DMS53 treated with DMSO at 0.1 percent for 48 hours (cell line): Measurements from ENCODE around the gene SFMBT2.

Experiments used
- DNase-seq: peaks from one replicate; lab custom pipeline; 2025; ENCODE audit not compliant: unreplicated experiment; lab: John Stamatoyannopoulos, UW

The SFMBT2 gene

DNA sequence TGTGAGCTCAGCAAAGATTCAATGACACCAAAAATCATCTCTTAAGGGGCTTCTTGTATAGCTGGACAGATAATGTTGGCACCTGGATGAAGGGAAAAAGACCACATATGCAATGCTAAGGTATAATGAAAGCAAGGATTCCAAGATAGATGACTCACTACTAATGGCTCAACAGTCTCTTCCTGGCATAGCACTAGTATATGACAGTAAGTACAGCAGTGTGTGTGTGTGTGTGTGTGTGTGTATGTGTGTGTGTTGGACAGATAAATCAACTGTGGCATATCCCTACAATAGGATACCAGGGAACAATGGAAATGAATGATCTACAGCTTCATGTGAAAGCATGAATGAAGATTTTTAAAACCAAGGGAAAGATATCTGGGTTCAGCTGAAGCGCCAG is 257.1 kb downstream of the SFMBT2 start:
- DNase-seq = no peak

DNA sequence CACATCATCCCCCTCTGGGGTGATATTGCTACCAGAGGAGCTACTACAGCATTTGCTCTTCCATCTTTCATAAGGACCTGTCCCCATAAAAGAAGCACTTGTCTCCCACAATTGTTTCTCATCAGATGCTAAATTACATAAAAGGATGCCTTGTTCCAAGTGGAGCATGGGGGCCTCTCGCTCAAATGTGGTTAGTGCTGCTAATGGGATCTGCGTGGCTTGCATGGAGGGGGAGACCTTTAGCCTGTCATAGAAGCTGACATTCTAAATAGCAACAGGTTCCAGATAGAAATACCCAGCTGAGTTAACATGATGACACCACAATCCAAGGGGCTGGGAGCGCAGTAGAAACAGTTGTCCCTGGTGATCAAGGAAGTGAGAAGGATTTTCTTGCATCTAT is 257.9 kb downstream of the SFMBT2 start:
- DNase-seq = no peak

DNA sequence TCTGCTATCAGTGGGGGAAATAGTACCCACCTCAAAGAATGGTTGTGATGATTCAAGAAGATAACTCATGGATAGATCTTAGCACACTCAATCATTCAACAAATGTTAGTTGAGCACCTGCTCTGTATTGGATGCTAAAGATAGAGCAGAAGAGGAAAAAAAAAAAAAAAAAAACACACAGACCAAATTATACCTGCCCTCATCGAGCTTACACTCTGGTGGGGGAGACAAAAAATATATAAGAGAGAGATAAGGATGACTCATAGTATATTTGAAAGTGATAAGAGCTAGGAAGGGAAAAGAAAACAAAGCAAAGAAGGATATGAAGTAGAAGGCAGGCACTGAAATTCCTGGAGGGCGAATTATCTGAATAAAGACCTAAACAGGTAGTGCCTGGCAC is 258.5 kb downstream of the SFMBT2 start:
- DNase-seq = no peak

DNA sequence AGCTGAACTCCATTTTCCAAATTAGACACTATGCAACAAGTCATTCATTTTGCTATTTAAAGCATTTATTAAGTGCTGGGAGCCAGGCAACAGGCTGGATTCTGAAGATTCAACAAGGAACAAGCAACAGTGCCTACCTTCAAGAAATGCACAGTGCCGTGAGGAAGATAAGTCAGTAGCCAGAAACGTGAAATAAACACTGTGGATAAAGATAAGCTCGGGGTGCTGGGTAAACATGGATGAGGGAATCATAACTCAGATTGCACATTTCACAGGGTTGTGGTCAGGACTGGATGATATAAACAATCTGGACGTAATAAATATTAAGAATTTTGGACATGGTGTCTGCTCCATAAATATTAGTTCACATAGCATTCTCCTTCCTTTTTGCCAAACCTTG is 259.3 kb downstream of the SFMBT2 start:
- DNase-seq = no peak

DNA sequence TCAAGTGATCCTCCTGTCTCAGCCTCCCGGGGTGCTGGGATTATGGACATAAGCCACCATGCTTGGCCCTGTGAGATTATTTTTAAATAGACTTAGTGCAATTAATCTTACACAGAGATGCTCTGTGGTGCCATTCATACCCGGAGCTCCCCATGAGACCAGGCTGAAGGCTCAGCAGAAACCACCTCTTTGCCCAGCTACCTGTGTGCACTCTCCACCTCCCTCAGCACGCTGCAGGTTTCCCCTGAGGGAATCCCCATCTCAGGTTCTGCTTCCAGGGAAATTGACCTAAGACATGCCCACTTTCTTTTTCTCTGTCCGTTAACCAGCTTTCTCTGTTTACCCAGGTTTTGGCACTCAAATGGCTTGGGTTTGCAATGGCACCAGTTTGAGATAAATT is 260.5 kb downstream of the SFMBT2 start:
- no peak for DNase-seq

DNA sequence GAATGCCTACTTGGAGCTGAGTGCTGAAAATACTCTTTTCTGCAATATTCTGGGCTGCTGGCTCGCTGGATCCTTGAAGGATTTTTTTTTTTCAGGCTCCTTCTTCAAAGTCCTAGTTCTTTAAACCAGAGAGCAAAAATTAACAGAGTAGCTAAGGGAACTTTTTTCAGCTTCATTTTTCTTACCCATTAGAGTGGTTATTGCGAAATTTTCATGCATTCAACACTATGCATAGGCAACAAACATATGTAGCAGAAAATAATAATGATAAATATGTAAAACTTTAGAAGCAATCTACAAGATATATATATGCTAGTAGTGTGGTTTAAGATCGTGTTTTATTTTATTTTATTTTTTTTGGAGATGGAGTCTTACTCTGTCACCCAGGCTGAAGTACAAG is 264.6 kb downstream of the SFMBT2 start:
- DNase-seq = no peak

DNA sequence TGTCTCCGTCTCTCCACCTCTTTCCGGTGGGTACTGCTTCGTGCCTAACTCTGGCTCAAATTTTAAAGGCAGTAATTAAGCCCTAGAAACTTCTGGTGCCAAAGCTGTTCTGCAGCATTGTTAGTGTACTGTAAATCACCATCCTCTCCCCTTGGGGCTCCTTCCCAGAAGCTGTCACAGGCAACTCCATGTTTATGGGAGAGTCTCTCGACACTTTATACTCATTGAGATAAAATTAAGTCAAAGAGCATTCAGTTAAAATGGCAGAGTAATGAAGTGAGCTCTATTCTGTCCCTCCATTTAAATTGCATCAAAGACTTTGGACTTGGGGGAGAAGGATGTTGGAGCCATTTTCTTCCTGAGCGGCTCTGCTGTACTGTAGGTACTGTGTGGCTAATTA is 274.8 kb downstream of the SFMBT2 start:
- no peak for DNase-seq

DNA sequence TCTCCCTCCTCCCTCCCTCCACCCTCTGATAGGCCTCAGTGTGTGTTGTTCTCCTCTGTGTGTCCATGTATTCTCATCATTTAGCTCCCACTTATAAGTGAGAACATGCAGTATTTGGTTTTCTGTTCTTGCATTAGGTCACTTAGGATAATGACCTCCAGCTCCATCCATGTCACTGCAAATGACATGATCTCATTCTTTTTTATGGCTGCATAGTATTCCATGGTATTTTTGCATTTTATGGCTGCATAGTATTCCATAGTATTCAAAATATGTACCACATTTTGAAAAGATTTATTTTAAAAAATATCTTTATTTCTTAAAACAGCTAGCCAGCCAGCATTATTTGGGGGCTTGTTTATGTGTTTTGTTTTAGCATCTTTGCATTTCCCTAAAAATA is 275.6 kb downstream of the SFMBT2 start:
- no peak for DNase-seq

DNA sequence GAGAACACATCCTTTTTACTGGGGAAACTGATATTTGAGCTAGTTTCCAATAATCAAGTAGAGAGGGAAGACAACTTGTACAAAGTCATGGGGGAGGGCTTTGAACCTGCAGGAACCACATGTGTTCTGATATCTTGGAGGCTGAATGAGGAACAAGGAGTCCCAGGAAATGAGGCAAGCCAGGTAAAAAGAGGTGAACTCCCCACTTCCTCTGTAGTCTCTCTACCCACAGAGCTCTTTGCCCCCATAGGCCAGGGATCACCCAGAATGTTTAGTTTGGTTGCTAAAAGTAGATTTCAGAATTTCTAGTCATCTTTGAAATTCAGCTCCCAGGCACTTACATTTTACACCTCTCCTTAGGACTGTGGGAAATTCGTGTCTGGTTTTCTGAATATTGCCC is 276.4 kb downstream of the SFMBT2 start:
- no peak for DNase-seq

DNA sequence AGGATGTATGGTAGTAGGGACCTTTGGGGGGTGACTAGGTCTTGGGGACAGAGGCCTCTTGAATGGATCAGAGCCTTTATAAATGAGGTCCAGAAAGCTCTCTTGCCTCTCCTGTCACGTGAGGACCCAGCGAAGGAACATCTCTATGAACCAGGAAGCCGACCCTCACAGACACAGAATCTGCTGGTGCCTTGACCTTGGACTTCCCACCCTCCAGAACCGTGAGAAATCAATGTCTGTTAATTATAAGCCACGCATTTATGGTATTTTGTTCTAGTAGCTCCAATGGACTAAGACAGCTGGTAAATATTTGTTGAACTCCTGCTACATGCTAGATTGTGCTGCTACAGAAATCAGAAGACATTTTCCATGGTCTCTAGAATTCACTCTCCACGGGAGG is 276.9 kb downstream of the SFMBT2 start:
- no peak for DNase-seq

DNA sequence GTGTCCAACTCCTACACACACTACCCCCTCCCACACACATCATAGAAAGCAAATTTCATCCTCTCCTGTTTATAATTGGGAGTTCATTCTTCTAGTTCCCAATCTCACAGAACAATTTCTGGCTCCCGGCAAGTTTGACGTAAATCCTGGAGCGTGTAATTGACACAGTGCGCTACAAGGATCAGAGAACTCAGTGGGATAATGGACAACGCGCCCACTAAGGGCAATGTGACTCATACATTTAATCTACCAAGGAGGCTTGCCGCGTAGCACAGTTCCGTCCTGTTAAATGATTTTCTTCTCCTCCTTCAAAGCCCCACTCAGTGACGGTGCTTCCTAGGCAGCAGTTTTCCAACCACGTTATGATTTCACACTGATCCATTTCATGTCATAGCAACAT is 277.6 kb downstream of the SFMBT2 start:
- no peak for DNase-seq

DNA sequence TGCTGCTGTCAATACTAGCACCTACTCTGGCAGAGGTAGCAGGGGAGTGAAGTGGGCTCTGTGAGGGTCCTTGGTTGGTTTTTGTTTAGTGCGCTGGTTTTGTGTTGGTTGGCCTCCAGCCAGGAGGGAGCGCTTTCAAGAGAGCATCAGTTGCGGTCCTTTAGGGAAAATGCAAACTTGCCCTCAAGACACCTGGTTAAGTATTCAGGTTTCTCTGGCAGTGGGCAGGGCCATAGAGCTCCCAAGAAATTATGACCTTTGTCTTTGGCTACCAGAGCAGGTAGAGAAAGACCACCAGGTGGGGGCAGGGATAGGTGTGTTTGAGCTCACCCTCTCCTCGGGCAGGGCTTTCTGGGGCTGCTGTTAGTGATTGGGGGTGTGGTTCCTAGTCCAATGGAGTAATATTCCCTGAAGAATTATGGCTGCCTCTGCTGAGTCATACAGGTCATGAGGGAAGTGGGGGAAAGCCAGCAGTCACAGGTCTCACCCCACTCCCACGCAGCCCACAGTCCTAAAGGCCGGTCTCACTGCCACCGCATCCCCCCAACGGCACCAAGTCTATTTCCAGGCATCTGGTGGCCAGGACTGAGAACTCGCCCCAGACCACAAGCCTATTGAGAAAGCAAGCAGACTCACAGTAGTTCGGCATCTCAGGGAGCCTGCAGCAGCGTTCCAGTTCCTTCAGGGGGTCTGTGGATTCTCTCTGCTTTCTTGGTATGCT is 280.5 kb downstream of the SFMBT2 start:
- DNase-seq = no peak

DNA sequence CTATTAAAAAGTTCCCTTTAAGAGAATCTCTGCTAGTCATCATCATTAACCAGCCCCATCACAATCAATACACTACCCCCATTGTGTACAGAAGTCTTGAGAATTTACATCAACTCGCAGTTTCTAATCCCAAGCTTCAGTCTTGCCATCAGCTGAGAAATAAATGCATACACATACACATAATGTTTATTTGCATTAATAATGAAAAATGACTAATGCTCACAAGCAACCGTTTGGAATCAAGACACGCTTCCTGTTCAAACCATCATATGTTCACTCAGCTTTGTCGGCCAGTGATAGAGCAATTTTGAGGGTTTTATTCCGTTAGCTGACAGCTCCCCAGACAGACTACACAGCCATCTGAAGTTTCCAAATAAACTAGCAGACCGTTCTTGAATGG is 287.1 kb downstream of the SFMBT2 start:
- no peak for DNase-seq

DNA sequence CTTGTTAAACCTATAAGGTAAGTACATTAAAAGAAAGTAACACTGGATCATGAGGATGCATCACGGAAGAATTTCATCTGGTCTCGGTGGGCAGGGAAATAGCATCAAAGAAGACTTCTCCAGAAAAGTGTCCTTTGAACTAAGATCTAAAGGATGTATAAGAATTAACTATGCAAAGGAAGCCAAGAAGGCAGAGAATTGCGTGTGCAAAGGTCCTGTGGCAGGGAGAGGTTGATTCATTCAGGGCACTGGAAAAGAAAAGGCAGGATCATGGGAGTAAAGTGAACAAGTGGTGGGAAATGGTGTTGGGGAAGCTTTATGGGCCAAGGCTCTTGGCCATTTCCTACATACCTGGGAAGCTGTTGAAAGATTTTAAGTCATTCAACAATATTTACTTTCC is 288.3 kb downstream of the SFMBT2 start:
- no peak for DNase-seq

DNA sequence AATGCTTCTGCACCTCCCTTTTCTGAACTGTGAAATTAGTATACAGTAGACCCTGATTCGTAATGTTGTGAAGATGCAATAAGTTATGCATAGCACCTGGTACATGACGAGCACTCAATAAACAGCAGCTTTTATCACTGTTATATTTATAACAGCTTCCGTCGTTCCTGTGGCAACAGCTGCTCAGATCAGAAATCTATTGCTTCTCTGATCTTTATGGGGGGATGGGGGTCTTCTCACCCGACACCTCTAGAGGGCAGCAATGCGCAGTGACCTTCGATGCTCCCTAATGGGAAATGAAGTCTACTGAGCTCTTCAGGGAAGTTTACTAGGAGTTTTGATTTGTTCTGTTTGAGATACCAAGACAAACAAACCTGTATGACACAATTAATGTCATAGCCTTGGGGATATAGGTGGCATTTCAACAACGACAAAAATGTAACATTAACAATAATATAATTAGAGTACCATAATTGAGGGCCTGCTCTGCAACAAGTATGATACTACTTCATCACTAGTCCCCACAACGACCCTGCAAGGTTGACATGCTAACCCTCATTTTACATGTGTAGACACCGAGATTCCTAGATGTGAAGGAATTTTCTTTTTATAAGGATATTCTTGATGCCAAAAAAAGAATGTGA is 289.6 kb downstream of the SFMBT2 start:
- no peak for DNase-seq

DNA sequence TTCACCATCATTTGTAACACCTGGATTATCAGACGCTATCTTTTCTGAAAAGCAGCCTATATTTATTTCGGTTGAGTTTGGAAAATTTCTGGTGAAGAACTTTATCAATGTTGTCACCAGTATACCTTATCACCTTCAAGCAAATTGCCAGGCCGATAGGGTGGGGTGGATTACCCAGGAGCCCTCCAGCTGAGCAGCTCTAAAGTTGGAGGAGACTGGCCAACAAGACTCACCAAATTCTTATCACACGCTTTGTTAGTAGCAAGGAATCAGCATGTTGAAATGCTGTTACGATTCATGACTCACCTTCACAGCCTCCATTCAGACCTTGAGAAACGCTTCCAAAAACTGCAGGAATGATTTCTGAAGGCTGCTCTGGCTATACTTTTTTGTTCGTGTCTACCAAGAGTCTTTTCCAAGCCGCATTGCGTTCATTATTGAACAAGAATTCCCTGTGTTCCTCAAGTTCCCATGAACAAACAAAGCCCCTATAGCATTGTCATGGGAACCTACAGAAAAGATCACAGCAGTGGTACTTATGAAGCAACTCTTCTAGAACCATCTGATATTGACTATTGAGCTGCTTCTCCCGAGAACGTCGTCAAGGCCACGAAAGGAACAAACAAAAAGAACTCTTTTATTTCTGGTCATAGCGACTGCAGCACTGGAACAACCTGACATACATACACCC is 291.4 kb downstream of the SFMBT2 start:
- no peak for DNase-seq

DNA sequence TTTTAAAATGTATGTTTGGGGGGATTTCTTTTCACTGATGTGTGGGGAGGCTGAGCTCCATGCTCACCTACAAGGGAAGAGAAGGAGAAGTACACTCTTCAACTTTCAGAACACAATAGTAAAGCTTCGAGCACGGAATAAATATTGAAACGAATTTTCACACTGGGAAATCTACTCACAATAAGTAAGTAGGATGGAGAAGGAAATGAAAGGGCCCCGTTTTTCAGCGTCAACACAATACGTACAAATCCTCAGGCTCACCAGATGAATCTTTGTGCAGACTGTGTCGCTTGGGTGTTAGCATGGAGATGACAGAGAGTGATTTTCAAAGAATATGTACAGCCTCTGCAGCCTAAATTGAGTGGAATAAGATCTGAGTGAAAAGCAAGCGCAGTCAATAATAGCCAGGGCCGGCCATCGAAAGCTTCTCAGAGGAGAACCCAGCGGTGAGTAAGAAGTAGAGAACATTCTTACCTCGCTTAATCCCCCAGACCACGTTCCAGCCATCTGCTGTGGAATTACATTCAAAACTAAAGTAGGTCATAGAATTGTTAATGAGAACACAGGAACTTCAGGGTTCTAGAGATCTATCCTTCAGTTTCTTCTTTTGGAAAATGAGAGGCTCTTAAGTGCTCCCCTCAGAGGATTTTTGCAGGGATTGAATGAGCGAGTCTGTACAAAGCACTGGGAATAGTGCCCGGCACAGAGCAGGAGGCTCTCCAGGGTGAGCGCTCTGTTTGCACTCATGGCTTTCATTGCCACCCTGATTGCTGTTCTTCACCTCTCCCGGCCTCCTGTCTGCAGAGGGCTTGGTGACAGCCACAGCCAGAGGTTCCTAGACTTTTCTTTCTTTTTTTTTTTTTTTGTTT is 292.8 kb downstream of the SFMBT2 start:
- DNase-seq = no peak

DNA sequence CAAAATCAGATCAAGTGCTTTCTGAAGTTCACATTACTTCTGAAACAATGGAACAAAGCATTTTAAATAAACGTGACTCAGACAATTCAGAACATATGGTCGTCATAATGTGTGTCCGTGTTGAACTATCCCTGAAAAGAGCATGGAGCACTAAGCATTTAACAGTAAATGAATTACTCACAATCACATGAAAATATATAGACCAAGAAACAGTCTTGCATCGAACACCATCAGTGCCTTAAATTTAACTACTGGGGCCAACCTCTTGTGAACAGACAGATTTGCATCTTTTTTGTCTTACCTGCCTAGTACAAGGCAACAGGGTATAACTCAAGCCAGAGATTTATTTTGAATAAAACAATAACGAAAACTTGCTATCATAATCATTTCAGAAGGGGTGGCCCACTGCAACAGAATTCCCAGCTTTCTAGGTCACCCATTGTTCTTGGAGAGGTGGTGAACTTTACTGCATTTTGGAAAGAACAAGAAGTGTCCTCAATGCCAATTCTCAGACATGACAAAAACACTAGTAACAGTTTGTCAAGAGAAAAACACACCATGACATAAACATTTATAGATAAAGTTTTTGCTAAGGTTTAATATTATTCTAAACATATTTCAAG is 293.5 kb downstream of the SFMBT2 start:
- no peak for DNase-seq

DNA sequence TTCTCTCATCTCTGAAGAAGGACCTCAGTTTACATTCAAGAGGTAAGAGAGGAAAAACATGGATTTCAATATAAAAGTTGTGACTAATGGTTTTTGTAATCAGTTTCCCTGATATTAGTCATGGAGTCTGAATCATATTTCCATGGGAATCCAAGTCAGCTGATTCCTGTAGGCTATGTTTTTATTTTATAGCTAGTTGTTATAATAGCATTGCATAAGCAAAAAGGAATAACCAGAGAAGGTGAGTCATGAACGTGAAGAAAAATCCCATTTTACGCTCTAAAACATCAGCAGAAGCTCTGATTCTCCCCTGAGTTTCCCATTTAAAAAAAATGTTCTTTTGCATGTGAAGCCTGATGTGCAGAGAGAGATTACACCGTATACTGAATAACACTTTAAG is 299.3 kb downstream of the SFMBT2 start:
- no peak for DNase-seq

DNA sequence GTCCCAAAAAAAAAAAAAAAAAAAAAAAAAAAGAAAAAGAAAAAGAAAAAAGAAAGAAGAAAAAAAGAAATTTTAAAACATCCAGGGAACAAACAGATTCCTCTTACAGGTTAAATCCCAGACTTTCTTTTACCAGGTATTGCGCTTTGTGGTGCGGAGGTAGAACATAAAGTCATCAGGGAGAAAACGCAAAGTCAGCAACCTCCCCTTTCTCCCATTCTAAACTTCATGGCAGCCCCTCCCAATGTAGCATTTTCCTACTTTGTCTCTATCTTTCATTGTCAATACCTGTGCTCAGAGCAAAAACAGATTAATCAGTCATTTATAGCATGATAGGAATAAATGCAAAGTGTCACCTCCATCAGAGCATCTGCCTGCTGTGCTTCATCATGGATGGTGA is 299.7 kb downstream of the SFMBT2 start:
- DNase-seq = no peak
